DMS153 treated with DMSO at 0.1 percent for 48 hours (cell line): Measurements from ENCODE around the gene ACVR1B.

Source experiments
- DNase-seq: peaks from one replicate; lab custom pipeline; 2025; ENCODE audit not compliant: unreplicated experiment; lab: John Stamatoyannopoulos, UW

ACVR1B gene

GRCh38 chr12:52003591-52003990, 52.1 kb downstream of the ACVR1B start:
- DNase-seq = no peak

GRCh38 chr12:52004042-52004648, 52.6 kb downstream of the ACVR1B start:
- DNase-seq = peak; percentile 57

- no peak for DNase-seq
Measured at GRCh38 chr12:52005218-52005902, 53.9 kb downstream of the ACVR1B start.

GRCh38 chr12:52005903-52006703, 54.6 kb downstream of the ACVR1B start:
- DNase-seq = no peak

- no peak for DNase-seq
Measured at GRCh38 chr12:52006726-52007157, 55.2 kb downstream of the ACVR1B start, which contains the start of gene TAMALIN. Gene TAMALIN, plus strand, starts transcription at chr12:52006946. Its CDS starts 74 bp downstream, at chr12:52007020.

GRCh38 chr12:52007158-52007921, 55.8 kb downstream of the ACVR1B start:
- DNase-seq = no peak

GRCh38 chr12:52007982-52008510, 56.5 kb downstream of the ACVR1B start:
- DNase-seq = no peak

GRCh38 chr12:52009081-52009751, 57.7 kb downstream of the ACVR1B start:
- no peak for DNase-seq

GRCh38 chr12:52010152-52010622, 58.7 kb downstream of the ACVR1B start:
- DNase-seq = no peak

- no peak for DNase-seq
Measured at GRCh38 chr12:52010692-52011601, 59.4 kb downstream of the ACVR1B start.

- DNase-seq = no peak
Measured at GRCh38 chr12:52011602-52012214, 60.2 kb downstream of the ACVR1B start.

- DNase-seq = no peak
Measured at GRCh38 chr12:52013626-52014310, 62.3 kb downstream of the ACVR1B start.

- DNase-seq = no peak
Measured at GRCh38 chr12:52014567-52015530, 63.4 kb downstream of the ACVR1B start.

GRCh38 chr12:52015532-52016041, 64.1 kb downstream of the ACVR1B start:
- DNase-seq = no peak

- no peak for DNase-seq
Measured at GRCh38 chr12:52018433-52019112, 67.1 kb downstream of the ACVR1B start.

- DNase-seq = no peak
Measured at GRCh38 chr12:52019113-52019770, 67.7 kb downstream of the ACVR1B start.
